Endothelial cell of umbilical vein (primary cell): ENCODE data around the gene PRCC. TPM values are rescaled to one million over a fixed set of nuclear protein-coding genes. Genes with fewer than 3 reads are reported as not detected.

Experiments
- BruUV-seq: library from RNA; stranded (reverse); fragments of 400-500 nt; replicated peaks from 2 replicates; lab custom pipeline; 2021; lab: Mats Ljungman, UMichigan
- CTCF ChIA-PET: fragments of 300-600, 350-600 bp; sonication (Branson Sonifier 250); formaldehyde crosslinking; loops from one replicate; lab custom pipeline; 2021; ENCODE audit warnings: antibody characterized with exemption, inconsistent platforms; lab: Charles Lee
- POLR2A ChIA-PET: fragments of 300-600, 350-600 bp; sonication (Branson Sonifier 250); formaldehyde crosslinking; loops from one replicate; lab custom pipeline; 2021; ENCODE audit warnings: antibody characterized with exemption, inconsistent platforms; lab: Charles Lee
- DNase-seq: peaks from one replicate; pipeline ENCODE4 v3.0.0-alpha.2; 2011; ENCODE audit warnings: low read depth, low spot score
- FAIRE-seq: peaks from 2 replicates; lab custom pipeline; 2011; peaks lifted over from hg19 to GRCh38; lab: Jason Lieb, UNC
- H2AFZ ChIP-seq: 2 replicates; pipeline ENCODE4 v1.6.0; 2012; ENCODE audit warnings: low read depth, low read length, control low read depth, inconsistent platforms
- H3K27ac ChIP-seq: 2 replicates; pipeline ENCODE4 v1.5.1; 2011; ENCODE audit warnings: low read depth, mild to moderate bottlenecking, control low read depth, low read length, moderate library complexity; ENCODE audit not compliant: insufficient read depth
- H3K27me3 ChIP-seq, 2 experiments: 2 replicates each; pipeline versions ENCODE4 v1.6.0 to v1.6.1; 2011; ENCODE audit warnings: low read length in 2 of 2, mixed read lengths in 1 of 2; ENCODE audit not compliant: control insufficient read depth in 2 of 2, insufficient read depth in 2 of 2
- H3K36me3 ChIP-seq, 2 experiments: 2 replicates in 1 of 2; 3 replicates in 1 of 2; pipeline ENCODE4 v1.5.1; 2011; ENCODE audit warnings: low read length in 2 of 2, mild to moderate bottlenecking in 1 of 2, moderate library complexity in 1 of 2; ENCODE audit not compliant: control insufficient read depth in 2 of 2, insufficient read depth in 2 of 2; ENCODE audit errors: extremely low read depth in 1 of 2
- H3K4me1 ChIP-seq: 3 replicates; pipeline ENCODE4 v1.5.1; 2011; ENCODE audit warnings: mild to moderate bottlenecking, low read length; ENCODE audit not compliant: control insufficient read depth, insufficient read depth; ENCODE audit errors: extremely low read depth
- H3K4me2 ChIP-seq: 2 replicates; pipeline ENCODE4 v1.6.1; 2011; ENCODE audit warnings: low read length, control low read depth, mixed read lengths; ENCODE audit not compliant: insufficient read depth
- H3K4me3 ChIP-seq, 3 experiments: fragments of 200-600 bp in 1 of 3; sonication (generic), shearing (Covaris generic) in 1 of 3; replicated peaks in 1 of 3; 2 replicates each; pipeline ENCODE4 v1.5.1; 2011 to 2016; ENCODE audit warnings: control low read depth in 3 of 3, low read length in 3 of 3, mild to moderate bottlenecking in 2 of 3, inconsistent platforms in 1 of 3, low read depth in 1 of 3, moderate library complexity in 1 of 3; ENCODE audit not compliant: insufficient read depth in 1 of 3
- H3K79me2 ChIP-seq: 2 replicates; pipeline ENCODE4 v1.6.0; 2012; ENCODE audit warnings: low read length, inconsistent platforms; ENCODE audit not compliant: control insufficient read depth, insufficient read depth
- H3K9ac ChIP-seq: replicated peaks from 2 replicates; pipeline ENCODE3; 2011; ENCODE audit warnings: low read length, control low read depth; ENCODE audit not compliant: insufficient read depth; ENCODE audit errors: extremely low read depth
- H3K9me1 ChIP-seq: replicated peaks from 3 replicates; pipeline ENCODE4 v1.6.0; 2011; ENCODE audit warnings: mild to moderate bottlenecking, low read length; ENCODE audit not compliant: control insufficient read depth, insufficient read depth; ENCODE audit errors: extremely low read depth
- H3K9me3 ChIP-seq: replicated peaks from 2 replicates; pipeline ENCODE4 v1.5.1; 2012; ENCODE audit warnings: low read length, inconsistent platforms; ENCODE audit not compliant: control insufficient read depth, insufficient read depth
- H4K20me1 ChIP-seq: replicated peaks from 2 replicates; pipeline ENCODE3; 2011; ENCODE audit warnings: mild to moderate bottlenecking, low read length; ENCODE audit not compliant: control insufficient read depth, insufficient read depth; ENCODE audit errors: extremely low read depth
- CTCF ChIP-seq, 2 donors: IDR thresholded peaks; 1 replicate in 1 of 2; 2 replicates in 1 of 2; pipeline ENCODE4 v1.5.1; 2011; ENCODE audit warnings: low read length in 2 of 2, mild to moderate bottlenecking in 2 of 2, moderate library complexity in 2 of 2, control low read depth in 1 of 2, inconsistent platforms in 1 of 2, low read depth in 1 of 2; ENCODE audit not compliant: insufficient read depth in 1 of 2; ENCODE audit errors: extremely low read depth in 1 of 2
- EZH2 ChIP-seq: IDR thresholded peaks from 2 replicates; pipeline ENCODE4 v1.6.1; 2012; ENCODE audit warnings: borderline replicate concordance, low read depth, mild to moderate bottlenecking, moderate library complexity, low read length, inconsistent platforms; ENCODE audit not compliant: severe bottlenecking
- FOS ChIP-seq: IDR thresholded peaks from 2 replicates; pipeline ENCODE4 v1.6.1; 2011; ENCODE audit warnings: mild to moderate bottlenecking, low read length, moderate library complexity, borderline replicate concordance; ENCODE audit not compliant: insufficient read depth
- GATA2 ChIP-seq: IDR thresholded peaks from 2 replicates; pipeline ENCODE4 v1.7.0; 2011; ENCODE audit warnings: low read depth, mild to moderate bottlenecking, moderate library complexity, mixed read lengths, low read length; ENCODE audit not compliant: insufficient read length, insufficient read depth
- JUN ChIP-seq: IDR thresholded peaks from 2 replicates; pipeline ENCODE4 v1.6.1; 2011; ENCODE audit warnings: borderline replicate concordance, low read depth; ENCODE audit not compliant: insufficient read length, insufficient read depth
- MAX ChIP-seq: IDR thresholded peaks from 2 replicates; pipeline ENCODE4 v1.6.1; 2011; ENCODE audit not compliant: insufficient read depth, insufficient read length
- MYC ChIP-seq: IDR thresholded peaks from one replicate; pipeline ENCODE4 v1.6.1; 2011; ENCODE audit warnings: mild to moderate bottlenecking, low read depth, low read length
- POLR2A ChIP-seq: IDR thresholded peaks from 2 replicates; pipeline ENCODE4 v1.6.1; 2012; ENCODE audit warnings: low read depth, mild to moderate bottlenecking, control low read depth, low read length
- POLR2AphosphoS5 ChIP-seq: IDR thresholded peaks from 2 replicates; pipeline ENCODE4 v1.6.1; 2012; ENCODE audit warnings: low read depth, mild to moderate bottlenecking, control low read depth, low read length, moderate library complexity; ENCODE audit not compliant: insufficient read depth
- dilution Hi-C: fragments of 300-500 bp; cut with MboI; formaldehyde crosslinking; loops from one replicate; pipeline ENCODE4 v1.15.0; 2019; ENCODE audit warnings: low sequenced_read_pairs; ENCODE audit not compliant: extremely low pct_ligation_motif_present
- intact Hi-C: fragments of 100-400 bp; cut with micrococcal nuclease; formaldehyde crosslinking; loops from one replicate; pipeline ENCODE4 v1.10.0; 2022
- polyA plus RNA-seq, 4 experiments: library from polyadenylated mRNA; depleted of rRNA in 3 of 4; stranded (reverse) in 3 of 4; unstranded in 1 of 4; fragments of >200 nt; gene quantifications; 2 replicates each; pipeline versions ENCODE4 v1.2.1 to v1.2.3, GENCODE V29; 2011 to 2012; ENCODE audit warnings: missing spikeins in 1 of 4
- total RNA-seq: library from RNA; stranded (reverse); gene quantifications from 2 replicates; pipeline ENCODE4 v1.2.3, GENCODE V29; 2021

PRCC gene
- total and polyA plus RNA-seq, 2 donors (not counting 3 experiments of a cell fraction or from before 2014, with no cell fraction given) = 71.5 to 77.4 TPM

GRCh38 chr1:156847591-156848460 lies 80.5 kb downstream of the PRCC start:
- Histone ChIP-seq H4K20me1 (no peaks in the 10 kb centered on the region), H3K27me3 (peaks cover 58 to 59% of the 10 kb centered on the region in 2 experiments), H3K4me2 (no peak overlapping the region), H3K4me3 (no peak overlapping the region), H3K79me2 (no peaks in the 10 kb centered on the region), H3K9ac (no peak overlapping the region), H2AFZ (no peak overlapping the region), H3K36me3 (no peaks in the 10 kb centered on the region), H3K9me3 (no peaks in the 10 kb centered on the region), H3K27ac (no peak overlapping the region), H3K9me1 (no peaks in the 10 kb centered on the region), H3K4me1 (peaks cover 42% of the 10 kb centered on the region)
- DNase-seq = no peak
- dilution Hi-C loops (no loop called here), intact Hi-C loops (no loop called here)
- BruUV-seq = no TSS peak
- POLR2A ChIA-PET = no interaction called here
- FAIRE-seq = no peak
- CTCF ChIA-PET = interaction anchor here (0.8 to 5.4 kb wide), 7 partner anchors 9 to 122 kb away, joined by 3 to 42 read pairs (median 4); partner anchors contain the start of genes INSRR and NTRK1
- TF ChIP-seq FOS (no peak), EZH2 (no peak), JUN (no peak), GATA2 (no peak), MAX (no peak), MYC (no peak), POLR2AphosphoS5 (no peak), CTCF (IDR thresholded peaks at IDR 0.05; ENCODE audit: extremely low read depth in 1 of 2, insufficient read depth in 1 of 2, low read depth in 1 of 2, low read length in 2 of 2) (no peak), POLR2A (no peak)
